H1 (cell line): ENCODE measurements around the gene MAPK8IP3. TPM values are rescaled to one million over a fixed set of nuclear protein-coding genes. Genes with fewer than 3 reads are reported as not detected.

Experiments
- HDAC2 ChIP-seq, 2 experiments: fragments of 300-600 bp in 1 of 2; sonication (generic) in 1 of 2; IDR thresholded peaks; 2 replicates each; pipeline ENCODE4 v1.6.1; 2011 to 2012; ENCODE audit warnings: low read depth in 2 of 2, low read length in 2 of 2, mild to moderate bottlenecking in 2 of 2, moderate library complexity in 2 of 2, borderline replicate concordance in 1 of 2, inconsistent platforms in 1 of 2
- JUN ChIP-seq: IDR thresholded peaks from 2 replicates; pipeline ENCODE4 v1.6.1; 2011; ENCODE audit warnings: low read depth, mild to moderate bottlenecking, improper control_type of control experiment, low read length
- RXRA ChIP-seq: IDR thresholded peaks from 2 replicates; pipeline ENCODE4 v1.6.1; 2011; ENCODE audit warnings: low read depth, mild to moderate bottlenecking, low read length, moderate library complexity; ENCODE audit not compliant: insufficient read depth
- polyA plus RNA-seq, 7 experiments: library from polyadenylated mRNA; depleted of rRNA in 3 of 7; stranded (reverse) in 5 of 7; unstranded in 2 of 7; fragments of >200 nt in 5 of 7; fragments of 200-250 nt in 2 of 7; gene quantifications; 1 replicate in 5 of 7; 2 replicates in 1 of 7; 4 replicates in 1 of 7; pipeline versions ENCODE4 v1.2.1 to v1.2.3, GENCODE V29; 2011 to 2013; ENCODE audit warnings: missing spikeins in 2 of 7, mixed read lengths in 2 of 7
- total RNA-seq: library from RNA; stranded (reverse); fragmentation: NEBNext Ultra II Directional; extraction: Animal tissue kit (Norgen Biotek cat#: 25700); gene quantifications from 2 replicates; pipeline ENCODE4 v1.2.1, GENCODE V29; 2021
- TF ChIP-seq, protein P1 (sequence below): fragments of 300-600 bp; sonication (generic); IDR thresholded peaks from 2 replicates; pipeline ENCODE4 v1.7.1; 2012; ENCODE audit warnings: low read length, moderate library complexity, mild to moderate bottlenecking, inconsistent platforms; ENCODE audit not compliant: insufficient replicate concordance

The MAPK8IP3 gene
- total and polyA plus RNA-seq, 2 of the 8 experiments (the other 6 are each of a cell fraction or from before 2014, with no cell fraction given) = 16.9 to 43.4 TPM

DNA sequence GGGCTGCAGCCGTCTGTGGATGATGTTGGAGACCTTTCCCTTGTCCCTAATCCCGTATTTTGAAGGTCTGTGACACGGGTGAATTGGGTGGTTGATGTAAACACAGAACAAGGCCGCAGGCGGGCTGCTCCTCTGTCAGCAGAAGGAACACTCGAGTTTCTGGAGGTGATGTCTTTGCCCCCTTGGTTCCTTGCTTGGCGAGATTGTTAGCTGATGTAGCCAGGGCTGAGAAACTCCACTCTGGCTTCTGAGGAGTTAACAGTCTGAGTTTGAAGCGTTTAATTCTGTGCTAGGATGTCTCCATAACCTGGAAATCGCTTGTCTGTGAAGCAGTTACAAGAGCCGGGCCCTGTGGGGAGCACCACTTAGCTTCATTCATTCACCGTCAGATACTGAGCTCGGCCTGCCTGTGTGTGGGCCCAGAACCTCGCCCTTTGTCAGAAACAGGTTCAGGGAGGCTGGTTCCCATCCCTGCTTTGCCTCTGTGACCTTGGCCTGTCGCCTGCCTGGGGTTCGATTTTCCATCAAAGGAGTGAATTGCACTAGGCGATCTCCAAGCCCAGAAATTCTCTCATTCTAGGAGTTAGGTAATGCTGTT, 1.3 kb downstream of the MAPK8IP3 start (continued):
- TF ChIP-seq, protein P1, sequence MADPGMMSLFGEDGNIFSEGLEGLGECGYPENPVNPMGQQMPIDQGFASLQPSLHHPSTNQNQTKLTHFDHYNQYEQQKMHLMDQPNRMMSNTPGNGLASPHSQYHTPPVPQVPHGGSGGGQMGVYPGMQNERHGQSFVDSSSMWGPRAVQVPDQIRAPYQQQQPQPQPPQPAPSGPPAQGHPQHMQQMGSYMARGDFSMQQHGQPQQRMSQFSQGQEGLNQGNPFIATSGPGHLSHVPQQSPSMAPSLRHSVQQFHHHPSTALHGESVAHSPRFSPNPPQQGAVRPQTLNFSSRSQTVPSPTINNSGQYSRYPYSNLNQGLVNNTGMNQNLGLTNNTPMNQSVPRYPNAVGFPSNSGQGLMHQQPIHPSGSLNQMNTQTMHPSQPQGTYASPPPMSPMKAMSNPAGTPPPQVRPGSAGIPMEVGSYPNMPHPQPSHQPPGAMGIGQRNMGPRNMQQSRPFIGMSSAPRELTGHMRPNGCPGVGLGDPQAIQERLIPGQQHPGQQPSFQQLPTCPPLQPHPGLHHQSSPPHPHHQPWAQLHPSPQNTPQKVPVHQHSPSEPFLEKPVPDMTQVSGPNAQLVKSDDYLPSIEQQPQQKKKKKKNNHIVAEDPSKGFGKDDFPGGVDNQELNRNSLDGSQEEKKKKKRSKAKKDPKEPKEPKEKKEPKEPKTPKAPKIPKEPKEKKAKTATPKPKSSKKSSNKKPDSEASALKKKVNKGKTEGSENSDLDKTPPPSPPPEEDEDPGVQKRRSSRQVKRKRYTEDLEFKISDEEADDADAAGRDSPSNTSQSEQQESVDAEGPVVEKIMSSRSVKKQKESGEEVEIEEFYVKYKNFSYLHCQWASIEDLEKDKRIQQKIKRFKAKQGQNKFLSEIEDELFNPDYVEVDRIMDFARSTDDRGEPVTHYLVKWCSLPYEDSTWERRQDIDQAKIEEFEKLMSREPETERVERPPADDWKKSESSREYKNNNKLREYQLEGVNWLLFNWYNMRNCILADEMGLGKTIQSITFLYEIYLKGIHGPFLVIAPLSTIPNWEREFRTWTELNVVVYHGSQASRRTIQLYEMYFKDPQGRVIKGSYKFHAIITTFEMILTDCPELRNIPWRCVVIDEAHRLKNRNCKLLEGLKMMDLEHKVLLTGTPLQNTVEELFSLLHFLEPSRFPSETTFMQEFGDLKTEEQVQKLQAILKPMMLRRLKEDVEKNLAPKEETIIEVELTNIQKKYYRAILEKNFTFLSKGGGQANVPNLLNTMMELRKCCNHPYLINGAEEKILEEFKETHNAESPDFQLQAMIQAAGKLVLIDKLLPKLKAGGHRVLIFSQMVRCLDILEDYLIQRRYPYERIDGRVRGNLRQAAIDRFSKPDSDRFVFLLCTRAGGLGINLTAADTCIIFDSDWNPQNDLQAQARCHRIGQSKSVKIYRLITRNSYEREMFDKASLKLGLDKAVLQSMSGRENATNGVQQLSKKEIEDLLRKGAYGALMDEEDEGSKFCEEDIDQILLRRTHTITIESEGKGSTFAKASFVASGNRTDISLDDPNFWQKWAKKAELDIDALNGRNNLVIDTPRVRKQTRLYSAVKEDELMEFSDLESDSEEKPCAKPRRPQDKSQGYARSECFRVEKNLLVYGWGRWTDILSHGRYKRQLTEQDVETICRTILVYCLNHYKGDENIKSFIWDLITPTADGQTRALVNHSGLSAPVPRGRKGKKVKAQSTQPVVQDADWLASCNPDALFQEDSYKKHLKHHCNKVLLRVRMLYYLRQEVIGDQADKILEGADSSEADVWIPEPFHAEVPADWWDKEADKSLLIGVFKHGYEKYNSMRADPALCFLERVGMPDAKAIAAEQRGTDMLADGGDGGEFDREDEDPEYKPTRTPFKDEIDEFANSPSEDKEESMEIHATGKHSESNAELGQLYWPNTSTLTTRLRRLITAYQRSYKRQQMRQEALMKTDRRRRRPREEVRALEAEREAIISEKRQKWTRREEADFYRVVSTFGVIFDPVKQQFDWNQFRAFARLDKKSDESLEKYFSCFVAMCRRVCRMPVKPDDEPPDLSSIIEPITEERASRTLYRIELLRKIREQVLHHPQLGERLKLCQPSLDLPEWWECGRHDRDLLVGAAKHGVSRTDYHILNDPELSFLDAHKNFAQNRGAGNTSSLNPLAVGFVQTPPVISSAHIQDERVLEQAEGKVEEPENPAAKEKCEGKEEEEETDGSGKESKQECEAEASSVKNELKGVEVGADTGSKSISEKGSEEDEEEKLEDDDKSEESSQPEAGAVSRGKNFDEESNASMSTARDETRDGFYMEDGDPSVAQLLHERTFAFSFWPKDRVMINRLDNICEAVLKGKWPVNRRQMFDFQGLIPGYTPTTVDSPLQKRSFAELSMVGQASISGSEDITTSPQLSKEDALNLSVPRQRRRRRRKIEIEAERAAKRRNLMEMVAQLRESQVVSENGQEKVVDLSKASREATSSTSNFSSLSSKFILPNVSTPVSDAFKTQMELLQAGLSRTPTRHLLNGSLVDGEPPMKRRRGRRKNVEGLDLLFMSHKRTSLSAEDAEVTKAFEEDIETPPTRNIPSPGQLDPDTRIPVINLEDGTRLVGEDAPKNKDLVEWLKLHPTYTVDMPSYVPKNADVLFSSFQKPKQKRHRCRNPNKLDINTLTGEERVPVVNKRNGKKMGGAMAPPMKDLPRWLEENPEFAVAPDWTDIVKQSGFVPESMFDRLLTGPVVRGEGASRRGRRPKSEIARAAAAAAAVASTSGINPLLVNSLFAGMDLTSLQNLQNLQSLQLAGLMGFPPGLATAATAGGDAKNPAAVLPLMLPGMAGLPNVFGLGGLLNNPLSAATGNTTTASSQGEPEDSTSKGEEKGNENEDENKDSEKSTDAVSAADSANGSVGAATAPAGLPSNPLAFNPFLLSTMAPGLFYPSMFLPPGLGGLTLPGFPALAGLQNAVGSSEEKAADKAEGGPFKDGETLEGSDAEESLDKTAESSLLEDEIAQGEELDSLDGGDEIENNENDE = no peak
- TF ChIP-seq JUN (no peak), RXRA (no peak), HDAC2 (IDR thresholded peaks at IDR 0.05; ENCODE audit: borderline replicate concordance in 1 of 2, low read depth in 2 of 2, low read length in 2 of 2) (no peak)
